Tibial nerve (tissue), 4 donors: ENCODE data around the gene EP400. TPM values are rescaled to one million over a fixed set of nuclear protein-coding genes. Genes with fewer than 3 reads are reported as not detected.
"Not testable (repeated sequence)": the region's sequence is repeated elsewhere in the genome, so short reads cannot be mapped to it uniquely, and the experiment has no call there.

ENCODE experiments used
- DNase-seq, 2 donors: peaks; one replicate each; pipeline ENCODE4 v3.0.0-alpha.2; 2019; ENCODE audit warnings: low spot score in 2 of 2
- H3K27ac ChIP-seq, 4 donors: fragments of 200-600 bp; sonication (generic) in 3 of 4; one replicate each; pipeline ENCODE4 v1.5.1; 2017 to 2019; ENCODE audit warnings: mild to moderate bottlenecking in 1 of 4
- H3K27me3 ChIP-seq, 2 donors: fragments of 200-600 bp; sonication (generic) in 1 of 2; one replicate each; pipeline versions ENCODE4 v1.5.1 to v1.6.0; 2017 to 2019
- H3K36me3 ChIP-seq, 3 donors: fragments of 200-600 bp; sonication (generic); one replicate each; pipeline ENCODE4 v1.5.1; 2018 to 2019
- H3K4me1 ChIP-seq, 4 donors: fragments of 200-600 bp; sonication (generic) in 3 of 4; one replicate each; pipeline ENCODE4 v1.5.1; 2017 to 2019
- H3K4me3 ChIP-seq, 4 donors: fragments of 200-600 bp; sonication (generic) in 3 of 4; one replicate each; pipeline ENCODE4 v1.5.1; 2017 to 2019; ENCODE audit warnings: mild to moderate bottlenecking in 1 of 4, moderate library complexity in 1 of 4
- H3K9me3 ChIP-seq, 4 donors: fragments of 200-600 bp; sonication (generic) in 3 of 4; one replicate each; pipeline ENCODE4 v1.5.1; 2017 to 2019
- EP300 ChIP-seq, 2 donors: sonication (generic); formaldehyde crosslinking; IDR thresholded peaks; one replicate each; pipeline ENCODE4 v1.6.1; 2017; ENCODE audit warnings: antibody characterized with exemption in 2 of 2, mild to moderate bottlenecking in 1 of 2
- POLR2A ChIP-seq, 2 donors: fragments of 450-650 bp; IDR thresholded peaks; one replicate each; pipeline ENCODE4 v1.6.1; 2017; ENCODE audit warnings: antibody characterized with exemption in 2 of 2, mild to moderate bottlenecking in 2 of 2, moderate library complexity in 2 of 2
- WGBS, 2 donors: methylation state at CpG; one replicate each; pipeline ENCODE4 v1.1.5; 2018; 5-methylcytosine and 5-hydroxymethylcytosine counted together
- total RNA-seq, 4 donors: library from RNA; depleted of rRNA; stranded (reverse); fragments of >200 nt; gene quantifications; one replicate each; pipeline ENCODE4 v1.1.0, GENCODE V29; 2016
- TF ChIP-seq, protein P1 (sequence below), 5 experiments: fragments of 200-600 bp in 3 of 5; fragments of 450-650 bp in 2 of 5; sonication (generic) in 3 of 5; IDR thresholded peaks; one replicate each; pipeline ENCODE4 v1.5.1; 2016 to 2019; ENCODE audit warnings: antibody characterized with exemption in 5 of 5, mild to moderate bottlenecking in 3 of 5, moderate library complexity in 2 of 5

The EP400 gene
- total RNA-seq, 4 donors from 2014 or later = 27.8 to 41.4 (median 32.2) TPM

DNA sequence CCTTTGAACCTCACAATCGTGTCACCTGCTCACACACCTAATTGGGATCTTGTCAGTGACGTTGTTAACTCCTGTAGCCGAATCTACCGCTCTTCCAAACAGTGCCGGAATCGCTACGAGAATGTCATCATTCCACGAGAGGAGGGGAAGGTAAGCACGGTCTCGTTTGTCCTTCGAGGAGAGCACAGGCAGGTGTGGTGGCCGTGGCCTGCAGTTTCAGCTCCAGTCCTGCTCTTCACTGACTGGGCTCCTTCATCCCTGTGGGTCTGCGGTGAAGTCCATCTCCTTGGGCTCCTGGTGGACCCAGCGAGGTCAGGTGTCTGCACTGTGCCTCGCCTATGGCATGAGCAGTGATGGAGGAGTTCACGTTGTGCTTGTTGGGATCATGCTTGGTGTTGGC is 96.0 kb downstream of the EP400 start:
- TF ChIP-seq EP300 (IDR thresholded peaks at IDR 0.05) = no peak
- TF ChIP-seq, protein P1, sequence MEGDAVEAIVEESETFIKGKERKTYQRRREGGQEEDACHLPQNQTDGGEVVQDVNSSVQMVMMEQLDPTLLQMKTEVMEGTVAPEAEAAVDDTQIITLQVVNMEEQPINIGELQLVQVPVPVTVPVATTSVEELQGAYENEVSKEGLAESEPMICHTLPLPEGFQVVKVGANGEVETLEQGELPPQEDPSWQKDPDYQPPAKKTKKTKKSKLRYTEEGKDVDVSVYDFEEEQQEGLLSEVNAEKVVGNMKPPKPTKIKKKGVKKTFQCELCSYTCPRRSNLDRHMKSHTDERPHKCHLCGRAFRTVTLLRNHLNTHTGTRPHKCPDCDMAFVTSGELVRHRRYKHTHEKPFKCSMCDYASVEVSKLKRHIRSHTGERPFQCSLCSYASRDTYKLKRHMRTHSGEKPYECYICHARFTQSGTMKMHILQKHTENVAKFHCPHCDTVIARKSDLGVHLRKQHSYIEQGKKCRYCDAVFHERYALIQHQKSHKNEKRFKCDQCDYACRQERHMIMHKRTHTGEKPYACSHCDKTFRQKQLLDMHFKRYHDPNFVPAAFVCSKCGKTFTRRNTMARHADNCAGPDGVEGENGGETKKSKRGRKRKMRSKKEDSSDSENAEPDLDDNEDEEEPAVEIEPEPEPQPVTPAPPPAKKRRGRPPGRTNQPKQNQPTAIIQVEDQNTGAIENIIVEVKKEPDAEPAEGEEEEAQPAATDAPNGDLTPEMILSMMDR (IDR thresholded peaks at IDR 0.05) = no peak
- no peak for TF ChIP-seq POLR2A (IDR thresholded peaks at IDR 0.05)
- no peak for DNase-seq
- Histone ChIP-seq H3K27ac (no peak overlapping the region), H3K27me3 (no peaks in the 10 kb centered on the region), H3K4me3 (no peak overlapping the region), H3K9me3 (no peaks in the 10 kb centered on the region), H3K36me3 (peaks cover 2 to 88% (median 22%) of the 10 kb centered on the region in 3 donors), H3K4me1 (no peaks in the 10 kb centered on the region)
- WGBS, 2 donors = 93 to 95% methylated on average over 16 of the region's 16 CpGs

DNA sequence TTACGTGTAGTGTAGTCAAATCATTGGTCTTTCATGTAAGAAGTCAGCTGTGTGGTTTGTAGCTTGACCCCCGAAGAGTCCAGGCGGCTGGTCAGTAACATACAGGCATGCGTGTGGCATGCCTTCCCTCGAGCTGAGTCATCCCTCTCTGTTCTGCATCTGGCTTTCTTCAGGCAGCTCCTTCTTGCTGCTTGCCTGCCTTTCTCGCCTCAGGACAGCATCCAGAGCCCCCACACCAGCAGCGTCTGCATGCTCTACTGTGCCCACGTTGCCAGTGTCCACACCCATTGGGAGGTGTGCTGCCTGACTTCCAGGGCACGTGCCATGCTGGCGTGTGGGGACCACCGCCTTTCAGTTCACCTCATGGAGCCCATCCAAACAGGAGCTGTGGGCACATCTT is 96.8 kb downstream of the EP400 start:
- H3K4me1 ChIP-seq = no peaks in the 10 kb centered on the region
- DNase-seq = no peak
- no peaks in the 10 kb centered on the region for H3K9me3 ChIP-seq
- peaks cover 2 to 88% (median 22%) of the 10 kb centered on the region in 3 donors for H3K36me3 ChIP-seq
- TF ChIP-seq POLR2A (IDR thresholded peaks at IDR 0.05) (no peak), EP300 (IDR thresholded peaks at IDR 0.05) (no peak)
- TF ChIP-seq, protein P1 (IDR thresholded peaks at IDR 0.05) = no peak
- no peak overlapping the region for H3K4me3 ChIP-seq
- H3K27ac ChIP-seq = no peak overlapping the region
- H3K27me3 ChIP-seq = no peaks in the 10 kb centered on the region
- WGBS, 2 donors = 78 to 87% methylated on average over 11 of the region's 11 CpGs

DNA sequence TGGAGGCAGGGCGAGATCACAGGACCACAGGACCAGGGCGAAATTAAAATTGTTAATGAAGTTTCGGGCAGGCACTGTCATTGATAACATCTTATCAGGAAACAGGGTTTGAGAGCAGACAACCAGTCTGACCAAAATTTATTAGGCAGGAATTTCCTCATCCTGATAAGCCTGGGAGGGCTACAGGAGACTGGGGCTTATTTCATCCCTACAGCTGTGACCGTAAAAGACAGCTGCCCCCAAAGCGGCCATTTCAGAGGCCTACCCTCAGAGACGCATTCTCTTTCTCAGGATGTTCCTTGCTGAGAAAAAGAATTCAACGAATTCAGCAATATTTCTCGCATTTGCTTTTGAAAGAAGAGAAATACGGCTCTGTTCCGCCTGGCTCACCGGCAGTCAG is 97.9 kb downstream of the EP400 start:
- 83 to 87% methylated on average over 11 of the region's 11 CpGs for WGBS, 2 donors
- H3K4me3 ChIP-seq, H3K27ac ChIP-seq, H3K4me1 ChIP-seq, DNase-seq, H3K27me3 ChIP-seq, H3K9me3 ChIP-seq: not testable (repeated sequence)
- peaks cover 2 to 92% (median 23%) of the 10 kb centered on the region in 3 donors for H3K36me3 ChIP-seq

DNA sequence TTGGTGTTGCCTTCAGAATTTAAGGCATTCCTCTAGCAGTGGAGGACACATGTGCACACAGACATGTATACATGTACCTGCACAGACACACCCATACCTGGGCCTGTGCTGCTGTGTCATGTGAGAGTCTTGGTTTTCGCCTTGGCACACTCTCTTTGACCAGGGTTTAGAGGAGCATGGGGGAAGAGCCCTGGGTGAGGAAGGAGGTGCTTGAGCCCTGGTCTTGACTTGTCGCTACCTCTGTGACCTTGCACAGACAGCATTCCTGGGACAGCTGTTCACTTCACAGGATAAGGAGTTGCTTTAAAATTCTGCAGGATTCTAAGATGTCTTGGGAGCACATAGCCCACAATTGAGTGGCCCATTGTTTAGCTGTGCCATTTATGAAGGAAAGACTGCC is 99.7 kb downstream of the EP400 start:
- no peak for TF ChIP-seq EP300 (IDR thresholded peaks at IDR 0.05)
- TF ChIP-seq POLR2A (IDR thresholded peaks at IDR 0.05) = no peak
- TF ChIP-seq, protein P1 (IDR thresholded peaks at IDR 0.05) = no peak
- H3K27ac ChIP-seq = no peak overlapping the region
- no peaks in the 10 kb centered on the region for H3K27me3 ChIP-seq
- H3K4me3 ChIP-seq = no peak overlapping the region
- DNase-seq = no peak
- no peaks in the 10 kb centered on the region for H3K4me1 ChIP-seq
- H3K9me3 ChIP-seq = no peaks in the 10 kb centered on the region
- 84 to 100% methylated on average over 2 of the region's 2 CpGs for WGBS, 2 donors
- peaks cover 10 to 100% (median 33%) of the 10 kb centered on the region in 3 donors for H3K36me3 ChIP-seq

DNA sequence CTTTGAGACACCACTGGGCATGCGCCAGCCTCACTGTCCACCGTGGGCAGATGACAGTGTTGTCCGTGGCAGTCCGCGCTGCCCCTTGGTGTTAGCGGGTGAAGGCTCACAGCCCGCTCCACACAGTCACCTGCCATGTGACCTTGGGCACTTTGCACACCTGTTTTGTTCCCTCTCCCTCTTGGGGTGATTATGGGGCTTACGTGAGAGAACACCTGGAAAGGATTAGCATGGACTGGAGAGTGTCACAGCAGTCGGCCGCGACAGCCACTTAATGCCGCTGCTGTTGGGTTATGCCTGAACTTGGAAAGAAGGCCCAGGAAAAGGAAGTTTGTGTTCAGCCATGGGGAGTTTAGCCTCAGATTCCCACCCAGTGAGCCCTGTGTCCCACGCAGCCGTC is 100.1 kb downstream of the EP400 start:
- no peaks in the 10 kb centered on the region for H3K27me3 ChIP-seq
- no peak for DNase-seq
- no peak overlapping the region for H3K27ac ChIP-seq
- WGBS, 2 donors = 82 to 86% methylated on average over 14 of the region's 14 CpGs
- H3K4me1 ChIP-seq = no peaks in the 10 kb centered on the region
- no peaks in the 10 kb centered on the region for H3K9me3 ChIP-seq
- TF ChIP-seq POLR2A (IDR thresholded peaks at IDR 0.05) (no peak), EP300 (IDR thresholded peaks at IDR 0.05) (no peak)
- TF ChIP-seq, protein P1 (IDR thresholded peaks at IDR 0.05) = no peak
- peaks cover 10 to 100% (median 33%) of the 10 kb centered on the region in 3 donors for H3K36me3 ChIP-seq
- H3K4me3 ChIP-seq = no peak overlapping the region

DNA sequence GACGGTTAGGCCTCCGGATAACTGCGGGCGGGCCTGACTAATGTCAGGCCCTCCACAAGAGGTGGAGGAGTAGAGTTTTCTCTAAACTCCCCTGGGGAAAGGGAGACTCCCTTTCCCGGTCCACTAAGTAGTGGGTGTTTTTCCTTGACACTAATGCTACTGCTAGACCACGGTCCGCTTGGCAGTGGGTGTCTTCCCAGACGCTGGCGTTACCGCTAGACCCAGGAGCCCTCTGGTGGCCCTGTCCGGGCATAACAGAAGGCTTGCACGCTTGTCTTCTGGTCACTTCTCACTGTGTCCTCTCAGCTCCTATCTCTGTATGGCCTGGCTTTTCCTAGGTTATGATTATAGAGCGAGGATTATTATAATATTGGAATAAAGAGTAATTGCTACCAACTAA is 102.0 kb downstream of the EP400 start:
- H3K36me3 ChIP-seq = peaks cover 10 to 98% (median 20%) of the 10 kb centered on the region in 3 donors
- H3K27me3 ChIP-seq, DNase-seq, H3K9me3 ChIP-seq, H3K4me1 ChIP-seq, H3K27ac ChIP-seq, H3K4me3 ChIP-seq: not testable (repeated sequence)
- 83 to 84% methylated on average over 13 of the region's 13 CpGs for WGBS, 2 donors
